ENCODE data around the gene PROM2.
A peak's percentile ranks its signal among the peaks of the same experiment; 100 is the strongest.

PROM2 gene

DNA sequence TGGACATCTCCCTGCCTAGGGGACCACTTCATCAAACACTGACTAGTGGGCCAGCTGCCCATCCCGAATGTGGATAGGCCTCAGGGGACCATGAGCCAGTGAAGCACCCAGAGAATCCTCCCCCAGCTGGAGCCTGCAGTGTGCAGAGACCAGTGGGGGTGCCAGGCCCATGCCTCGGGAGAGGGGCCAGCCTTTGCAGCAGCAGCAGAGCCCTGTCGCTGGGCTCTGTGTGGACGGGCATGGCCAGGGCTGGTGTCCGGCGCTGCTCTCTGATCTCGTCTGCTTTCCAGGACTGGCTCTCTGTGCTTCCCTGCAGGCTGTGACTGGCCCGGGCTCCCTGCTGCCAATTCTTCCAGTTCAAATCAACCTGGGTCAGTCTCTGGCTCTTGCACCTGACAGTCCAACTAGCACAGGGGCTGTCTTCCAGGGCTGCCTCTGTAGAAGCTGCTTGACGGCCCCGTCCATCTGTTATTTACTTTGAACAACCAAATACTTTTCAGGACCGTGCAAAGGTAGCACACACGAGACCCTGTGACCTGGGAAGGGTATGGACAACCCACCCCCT, 34.3 kb downstream of the PROM2 start:
- no peak for DNase-seq (ENCODE audit: low spot score)

DNA sequence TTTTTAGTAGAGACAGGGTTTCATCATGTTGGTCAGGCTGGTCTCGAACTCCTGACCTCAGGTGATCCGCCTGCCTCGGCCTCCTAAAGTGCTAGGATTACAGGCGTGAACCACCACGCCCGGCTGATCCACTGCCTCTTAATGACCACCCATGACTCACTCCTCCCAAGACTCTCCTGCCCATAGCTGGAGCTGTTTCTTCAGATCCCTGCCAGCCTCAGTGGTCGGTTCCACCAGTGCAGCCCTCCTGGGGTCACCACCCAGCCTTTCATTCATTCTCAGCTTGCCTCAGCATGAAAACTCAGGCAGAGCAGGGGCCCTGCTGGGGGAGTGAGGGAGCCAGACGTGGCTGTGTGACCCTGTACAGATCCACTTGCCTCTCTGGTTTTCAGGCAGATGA, 35.4 kb downstream of the PROM2 start:
- no peak for DNase-seq (ENCODE audit: low spot score)

DNA sequence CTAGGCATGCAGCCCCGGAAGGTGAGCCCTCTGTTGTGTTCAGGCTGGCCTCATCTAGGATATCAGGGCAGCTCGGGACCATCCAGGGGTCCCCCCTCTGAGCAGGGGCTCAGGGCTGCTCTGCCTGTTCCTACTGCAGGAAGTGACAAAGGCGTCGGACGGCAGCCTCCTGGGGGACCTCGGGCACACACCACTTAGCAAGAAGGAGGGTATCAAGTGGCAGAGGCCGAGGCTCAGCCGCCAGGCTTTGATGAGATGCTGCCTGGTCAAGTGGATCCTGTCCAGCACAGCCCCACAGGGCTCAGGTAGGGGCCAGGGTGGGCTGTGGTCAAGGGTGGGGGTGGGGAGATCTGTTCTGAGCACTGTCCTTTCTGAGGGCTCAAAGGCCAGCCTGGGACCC, 36.0 kb downstream of the PROM2 start:
- DNase-seq (ENCODE audit: low spot score), result no peak

DNA sequence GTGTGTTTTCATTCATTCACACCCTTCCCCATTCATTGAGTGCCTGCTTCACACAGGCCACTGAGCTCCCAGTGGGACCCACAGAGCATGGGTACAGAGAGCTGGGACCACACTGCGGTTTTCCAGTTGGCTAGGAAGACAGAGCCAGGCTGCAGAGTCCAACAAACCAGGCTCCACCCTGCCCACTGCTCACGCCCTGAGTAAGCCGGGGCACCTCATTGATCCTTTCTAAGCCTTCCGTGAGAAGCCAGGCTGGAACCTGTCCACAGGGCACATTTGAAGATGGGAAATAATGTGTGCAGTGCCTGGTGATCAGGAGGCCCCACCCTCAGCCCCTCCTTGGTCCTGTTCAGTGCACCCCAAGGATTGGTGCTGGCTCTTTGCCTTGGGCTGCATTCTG, 36.4 kb downstream of the PROM2 start:
- no peak for DNase-seq (ENCODE audit: low spot score)

DNA sequence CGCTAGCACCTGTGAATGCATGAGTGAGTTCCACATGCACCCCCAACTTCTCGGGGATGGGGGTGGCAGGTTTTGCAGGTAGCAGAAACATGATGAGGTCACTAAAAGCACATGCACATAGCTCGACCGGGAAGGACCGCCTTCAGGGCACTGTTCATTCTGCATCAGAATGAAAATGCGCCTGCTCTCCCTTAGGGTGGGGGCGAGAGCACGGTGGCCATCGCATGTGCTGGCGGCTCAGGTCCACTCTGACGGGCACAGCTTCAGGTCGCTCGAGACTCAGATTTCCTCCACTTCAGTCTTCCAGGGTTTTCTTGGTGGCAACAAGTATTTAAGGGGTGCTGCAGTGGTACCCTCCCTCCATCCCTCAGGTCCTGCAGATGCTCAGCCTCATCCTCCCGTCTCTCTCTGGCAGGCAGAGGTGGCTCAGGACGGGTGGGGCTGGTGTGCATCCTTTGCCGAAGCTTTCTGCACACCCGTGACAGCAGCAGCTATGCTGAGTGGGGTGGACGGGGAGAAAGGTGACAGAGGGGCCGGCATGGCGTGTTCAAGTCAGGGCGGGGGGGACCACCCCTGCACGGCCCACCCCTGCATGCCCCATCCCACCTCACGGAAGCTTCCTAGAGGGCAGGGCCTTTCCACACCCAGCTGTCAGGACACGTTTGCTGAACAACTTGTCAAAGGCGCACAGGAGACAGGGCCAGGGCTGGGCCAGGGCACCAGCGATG, 37.7 kb downstream of the PROM2 start:
- DNase-seq (ENCODE audit: low spot score), result no peak

DNA sequence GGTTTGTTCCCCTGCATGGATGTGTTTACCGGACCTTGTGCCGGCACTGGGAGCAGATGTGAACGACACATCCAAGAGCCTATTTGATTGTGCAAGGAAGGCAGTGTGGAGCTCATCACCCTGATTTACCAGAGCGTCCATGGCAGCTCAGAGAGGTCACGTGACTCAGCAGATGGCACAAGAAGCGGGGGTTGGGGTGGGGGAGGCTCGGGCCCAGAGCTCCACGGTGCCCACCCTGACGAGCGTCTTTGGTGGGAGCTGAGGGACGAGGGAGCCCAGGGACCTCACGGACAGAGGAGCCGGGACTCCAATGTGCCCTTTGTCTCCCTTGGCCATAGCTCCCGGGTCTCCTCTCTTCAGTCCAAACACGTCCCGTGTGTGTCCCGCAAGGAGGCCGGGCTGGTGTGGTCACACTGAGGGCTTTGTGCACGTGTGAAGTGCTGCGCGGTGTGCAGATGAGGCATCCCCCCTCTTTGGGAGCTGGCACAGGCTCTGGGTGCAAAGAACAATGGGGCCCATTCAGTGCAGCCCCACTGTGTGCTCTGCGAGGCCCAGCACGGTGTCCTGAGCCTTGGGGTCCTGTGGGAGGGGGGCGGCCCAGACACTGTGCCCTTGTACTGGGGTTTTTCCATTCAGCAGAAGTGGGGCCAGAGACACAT, 38.4 kb downstream of the PROM2 start:
- peak; percentile 95 for DNase-seq (ENCODE audit: low spot score)

DNA sequence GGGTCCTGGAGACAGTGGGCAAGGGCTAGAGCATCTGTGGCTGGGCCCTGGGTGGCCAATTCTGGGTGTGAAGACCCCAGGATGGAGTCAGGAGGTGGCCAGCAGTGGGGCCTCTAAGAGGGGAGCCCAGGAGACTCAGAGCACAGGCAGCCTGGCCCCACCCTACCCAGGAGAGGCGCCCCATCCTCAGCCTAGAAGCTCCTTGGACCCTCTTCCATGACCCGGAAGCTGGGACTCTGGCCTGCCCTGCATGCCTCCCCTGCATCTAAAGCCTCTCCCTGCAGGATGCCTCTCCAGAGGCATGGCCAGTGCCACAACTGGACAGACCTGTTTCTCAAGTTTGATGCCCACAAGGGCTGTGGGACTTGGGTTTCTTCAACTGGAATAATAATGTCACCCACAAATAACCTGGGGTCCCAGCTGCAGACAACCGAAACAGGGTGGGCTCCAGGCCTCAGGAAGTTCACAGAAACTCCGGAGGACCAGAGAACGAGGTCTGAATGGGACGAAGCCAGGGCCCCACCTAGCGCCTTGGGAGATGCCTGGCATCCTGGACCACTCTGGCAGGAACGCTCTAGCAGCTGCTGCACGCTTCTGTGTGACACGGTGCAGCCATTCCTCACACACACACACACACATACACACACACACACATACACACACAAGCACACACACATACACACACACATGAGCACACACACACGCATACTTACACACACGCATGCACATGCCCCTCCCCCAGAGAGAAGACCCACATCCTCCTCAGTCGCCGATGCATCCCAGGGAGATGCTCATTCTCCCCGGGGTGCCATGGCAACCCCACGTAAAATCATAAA, 39.3 kb downstream of the PROM2 start:
- DNase-seq (ENCODE audit: low spot score), result no peak

DNA sequence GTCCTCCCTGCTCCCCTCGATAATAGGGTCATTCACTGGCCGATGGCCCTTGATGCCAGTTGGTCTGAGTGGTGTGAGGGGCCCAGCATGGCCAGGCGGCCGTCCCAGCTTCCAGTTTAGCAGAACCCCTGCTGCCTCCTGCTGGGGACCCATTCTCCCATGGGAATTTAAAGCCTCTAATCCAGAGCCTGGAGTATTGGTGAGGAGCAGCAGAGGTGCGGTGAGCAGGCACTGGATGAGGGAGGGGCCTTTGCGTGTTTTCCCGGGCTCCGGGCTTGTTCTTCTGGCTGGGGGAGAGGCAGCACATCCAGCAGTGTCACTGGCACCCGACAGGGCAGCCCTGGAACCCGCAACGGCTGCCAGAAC, 40.3 kb downstream of the PROM2 start:
- no peak for DNase-seq (ENCODE audit: low spot score)

DNA sequence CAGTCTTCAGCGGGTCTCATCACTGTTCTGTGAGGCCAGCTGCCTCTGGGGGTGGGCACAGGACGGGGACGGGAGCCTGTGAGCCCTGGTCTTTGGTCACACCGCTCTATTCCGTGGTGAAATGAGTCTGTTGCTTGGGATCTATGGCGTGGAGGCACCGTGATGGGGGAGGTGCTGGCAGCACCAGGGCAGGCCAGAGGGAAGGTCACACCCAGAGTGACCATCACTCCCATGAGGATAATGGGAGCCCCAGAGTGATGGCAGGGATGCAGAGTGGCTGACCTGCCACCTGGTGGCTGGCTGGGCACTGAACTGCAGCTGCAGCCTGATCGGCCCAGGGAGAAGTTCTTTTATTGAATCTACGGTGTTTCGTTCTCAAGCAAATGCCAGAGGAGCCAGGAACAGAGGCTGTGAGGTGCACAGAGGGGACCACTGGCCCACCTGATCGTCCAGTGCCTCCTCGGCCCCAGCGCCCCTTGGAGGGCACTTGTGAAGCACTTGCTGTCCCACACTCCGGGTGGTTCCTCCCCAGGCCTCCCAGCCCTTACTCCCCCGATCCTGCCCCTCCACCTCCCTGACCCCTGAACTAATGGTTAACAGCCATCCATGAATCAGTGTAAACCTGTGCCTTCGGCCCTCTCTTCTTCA, 40.8 kb downstream of the PROM2 start:
- DNase-seq (ENCODE audit: low spot score), result peak; percentile 69

DNA sequence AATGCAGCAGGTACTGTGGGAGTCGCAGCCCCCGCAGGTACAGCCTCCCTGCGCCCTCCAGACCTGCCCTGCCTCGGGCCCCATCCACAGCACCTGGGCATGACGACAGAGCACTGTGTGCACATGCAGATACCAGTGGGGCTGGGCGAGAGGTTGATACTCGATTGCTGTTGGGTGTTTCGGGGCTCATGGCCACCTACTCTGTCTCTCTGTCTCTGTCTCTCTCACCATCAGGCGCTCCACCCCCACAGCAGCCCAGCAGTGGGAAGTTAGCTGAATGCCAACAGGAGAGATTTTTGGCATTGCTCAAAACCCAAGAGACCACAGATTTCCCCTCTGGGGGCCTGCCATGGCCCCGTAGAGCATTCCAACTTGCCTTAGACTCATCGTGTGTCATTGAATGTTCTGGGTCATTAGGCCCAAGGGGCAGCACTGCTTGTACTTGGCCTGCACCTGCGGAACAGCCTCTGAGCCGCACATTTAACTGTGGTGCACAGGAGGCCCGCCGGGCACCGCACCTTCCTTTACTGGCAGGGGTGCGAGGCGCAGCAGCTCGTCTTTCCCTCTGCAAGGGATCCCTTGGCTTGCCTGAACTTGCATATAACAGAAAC, 41.7 kb downstream of the PROM2 start:
- DNase-seq (ENCODE audit: low spot score), result no peak

DNA sequence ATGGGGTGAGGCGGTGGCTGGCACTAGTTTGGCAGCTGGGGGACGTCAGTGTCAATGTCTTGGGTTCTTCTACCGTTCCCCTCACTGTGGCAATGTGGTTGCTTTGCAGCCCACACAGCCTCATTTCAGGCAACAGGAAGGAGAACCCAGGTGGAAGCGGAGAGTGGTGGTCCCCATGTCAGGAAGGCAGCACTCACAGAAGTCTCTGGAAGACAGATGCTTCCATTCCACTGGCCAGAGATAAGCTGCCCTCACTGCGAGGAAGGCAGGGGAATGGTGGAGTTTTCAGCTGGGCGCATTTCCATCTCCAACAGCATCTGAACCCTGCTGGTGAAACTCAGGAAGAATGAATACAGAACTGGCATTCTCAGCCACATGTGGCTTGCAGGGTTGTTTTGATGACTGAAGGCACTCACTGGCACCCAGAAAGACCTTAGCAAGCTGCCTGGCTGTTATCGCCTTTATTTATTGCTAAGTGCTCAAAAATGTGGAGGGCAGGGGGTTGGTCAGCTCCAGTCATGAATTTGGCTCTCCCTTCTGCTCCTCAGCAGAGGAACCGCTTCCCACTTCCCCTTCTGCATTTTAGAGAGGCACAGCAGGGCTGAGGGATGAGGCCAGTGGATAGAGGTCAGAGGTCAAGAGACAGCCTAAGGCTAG, 42.3 kb downstream of the PROM2 start:
- no peak for DNase-seq (ENCODE audit: low spot score)

DNA sequence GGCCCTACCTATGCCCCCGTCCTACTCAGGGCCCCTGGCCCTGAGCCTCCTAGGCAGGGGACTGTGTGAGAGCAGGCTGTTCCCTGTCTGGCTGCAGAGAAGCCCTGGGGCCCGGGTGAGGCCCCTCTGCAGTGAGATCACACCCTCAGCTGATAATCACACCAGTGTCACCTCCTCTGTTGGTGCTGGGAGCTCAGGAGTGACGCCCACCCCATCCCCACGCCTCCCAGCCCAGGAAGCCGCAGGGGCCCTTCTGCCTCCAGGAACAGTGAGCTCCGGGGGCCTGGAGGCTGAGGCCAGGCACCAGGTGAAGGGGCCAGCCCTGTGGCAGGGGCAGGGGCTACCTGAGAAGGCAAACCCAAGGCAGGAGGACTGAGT, 42.9 kb downstream of the PROM2 start:
- no peak for DNase-seq (ENCODE audit: low spot score)

DNA sequence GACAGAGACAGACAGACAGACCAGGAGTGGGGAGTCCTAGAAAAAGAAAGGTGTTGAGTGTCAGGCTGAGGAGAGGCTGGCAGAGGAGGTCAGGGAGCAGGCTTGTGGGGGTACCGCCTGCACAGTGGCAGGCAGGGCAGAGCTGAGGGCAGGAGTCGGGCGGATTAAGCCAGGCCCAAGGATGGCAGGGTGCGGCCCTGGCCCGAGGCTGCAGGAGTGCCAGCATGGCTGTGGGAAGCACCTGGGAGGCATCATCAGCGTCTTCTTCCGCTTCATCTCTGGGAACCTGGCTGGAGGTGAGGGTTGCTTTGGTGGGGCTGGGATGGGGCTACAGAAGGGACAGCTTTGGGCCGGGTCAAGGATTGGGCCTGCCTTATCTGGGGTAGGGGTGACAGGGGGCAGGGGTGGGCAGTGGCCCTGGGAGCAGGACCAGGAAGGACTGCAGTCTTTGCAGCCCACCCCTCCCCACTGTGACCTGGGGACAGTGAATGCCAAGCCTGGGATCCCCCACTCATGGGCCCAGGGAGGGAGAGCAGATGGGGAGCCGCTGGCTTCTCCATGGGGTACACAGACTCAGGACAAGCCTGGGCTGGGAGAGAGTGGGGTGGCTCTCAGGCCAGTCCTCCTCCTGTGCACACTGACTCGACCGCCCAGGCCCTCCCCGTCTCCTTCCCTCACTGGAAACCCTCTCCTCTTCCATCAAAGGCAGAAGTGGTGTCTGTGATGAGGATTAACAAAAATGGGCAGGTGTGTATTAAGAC, 43.6 kb downstream of the PROM2 start:
- no peak for DNase-seq (ENCODE audit: low spot score)

DNA sequence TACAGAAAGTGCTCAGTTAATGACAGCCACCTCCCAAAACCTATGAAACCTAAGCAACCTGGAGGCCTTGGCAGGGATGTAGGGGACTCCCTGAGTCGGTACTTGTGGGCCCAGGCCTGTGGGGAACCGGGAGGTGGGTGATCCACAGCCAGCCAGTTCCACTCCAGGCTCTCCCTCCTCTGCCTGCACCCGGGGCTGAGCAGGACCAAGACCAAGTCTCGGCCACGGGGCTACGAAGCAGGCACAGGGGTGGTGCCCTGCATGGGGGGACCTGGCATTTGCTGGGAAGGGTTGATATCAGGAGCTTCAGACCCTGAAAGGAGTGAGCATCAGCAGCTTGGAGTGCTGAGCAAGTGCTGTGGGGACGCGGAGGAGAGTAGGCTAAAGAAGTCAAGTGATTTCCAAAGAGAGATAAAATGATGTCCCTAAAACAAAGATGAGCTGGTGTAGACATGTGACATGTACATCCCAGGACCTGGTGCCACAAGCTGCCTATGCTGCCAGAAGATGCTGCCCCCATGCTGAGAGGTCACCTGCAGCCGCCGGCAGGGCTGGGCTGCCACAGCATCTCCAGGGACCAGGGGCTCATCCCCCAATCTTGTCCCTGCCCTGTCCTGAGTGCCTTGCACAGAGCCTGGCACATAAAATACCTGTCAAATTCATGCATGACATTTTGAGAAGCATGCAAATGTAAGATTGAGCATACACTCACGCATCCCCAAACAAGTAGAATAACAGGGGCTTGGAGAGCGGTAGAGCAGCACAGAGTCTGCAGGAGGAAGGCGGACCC, 44.4 kb downstream of the PROM2 start:
- DNase-seq (ENCODE audit: low spot score), result no peak

DNA sequence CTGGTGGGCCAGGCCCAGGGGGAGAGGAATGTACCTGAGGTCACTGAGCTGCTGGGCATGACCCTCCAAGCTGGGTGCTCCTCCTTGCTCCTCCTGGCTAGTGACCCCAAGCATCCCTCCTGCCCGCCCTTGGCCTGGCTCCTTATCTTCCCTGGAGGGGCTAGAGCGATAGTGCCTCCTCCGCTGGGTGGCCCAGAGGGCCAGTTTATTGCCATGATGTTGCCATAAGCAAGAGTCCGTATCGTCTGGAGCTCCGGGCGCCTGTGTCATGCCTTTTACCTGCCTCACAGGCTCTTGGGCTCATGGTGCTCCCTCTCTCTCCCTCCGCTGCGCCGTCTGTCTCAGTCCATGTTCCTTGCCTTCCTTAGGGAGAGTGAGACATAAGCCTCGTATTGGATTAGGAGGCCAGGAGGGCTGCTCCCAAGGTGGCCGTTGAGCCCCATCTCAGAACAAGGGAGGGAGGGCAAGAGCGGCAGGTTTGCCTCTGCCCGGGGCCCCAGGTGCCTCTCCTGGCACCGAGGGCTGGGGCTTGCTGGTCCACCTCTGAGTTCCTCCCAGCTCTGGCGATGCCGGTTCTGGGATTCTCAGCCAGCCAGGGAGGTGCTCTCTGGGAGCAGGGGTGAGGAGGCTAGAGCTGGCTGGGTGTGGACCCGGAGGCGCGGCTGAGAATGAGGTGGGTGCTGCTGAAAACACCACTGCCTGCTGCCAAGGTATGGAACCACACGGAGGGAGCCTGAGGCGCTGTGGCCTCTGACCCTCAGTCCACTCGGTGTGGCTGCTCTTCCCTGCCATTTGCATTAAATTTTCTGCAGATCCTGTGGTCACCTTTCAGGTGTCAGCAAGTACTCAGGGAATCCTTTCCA, 45.5 kb downstream of the PROM2 start:
- no peak for DNase-seq (ENCODE audit: low spot score)

DNA sequence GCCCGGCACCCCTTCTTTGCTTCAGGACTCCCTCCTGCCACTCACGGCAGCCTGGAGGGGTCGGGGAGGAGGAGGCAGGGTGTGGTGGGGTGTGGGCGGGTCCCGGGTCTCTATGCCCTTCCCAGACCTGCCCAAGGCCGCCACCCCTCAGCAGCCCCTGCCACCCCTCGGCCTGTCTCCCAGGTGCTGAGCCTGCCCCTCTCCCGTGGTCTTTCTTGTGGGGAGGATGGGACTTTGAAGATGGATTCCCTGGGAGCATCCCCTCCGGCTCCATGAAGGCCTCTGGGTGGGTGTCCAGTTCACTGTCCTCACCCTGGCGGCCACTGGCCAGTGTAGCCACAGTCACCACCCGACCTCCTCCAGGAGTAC, 46.1 kb downstream of the PROM2 start:
- DNase-seq (ENCODE audit: low spot score), result no peak

DNA sequence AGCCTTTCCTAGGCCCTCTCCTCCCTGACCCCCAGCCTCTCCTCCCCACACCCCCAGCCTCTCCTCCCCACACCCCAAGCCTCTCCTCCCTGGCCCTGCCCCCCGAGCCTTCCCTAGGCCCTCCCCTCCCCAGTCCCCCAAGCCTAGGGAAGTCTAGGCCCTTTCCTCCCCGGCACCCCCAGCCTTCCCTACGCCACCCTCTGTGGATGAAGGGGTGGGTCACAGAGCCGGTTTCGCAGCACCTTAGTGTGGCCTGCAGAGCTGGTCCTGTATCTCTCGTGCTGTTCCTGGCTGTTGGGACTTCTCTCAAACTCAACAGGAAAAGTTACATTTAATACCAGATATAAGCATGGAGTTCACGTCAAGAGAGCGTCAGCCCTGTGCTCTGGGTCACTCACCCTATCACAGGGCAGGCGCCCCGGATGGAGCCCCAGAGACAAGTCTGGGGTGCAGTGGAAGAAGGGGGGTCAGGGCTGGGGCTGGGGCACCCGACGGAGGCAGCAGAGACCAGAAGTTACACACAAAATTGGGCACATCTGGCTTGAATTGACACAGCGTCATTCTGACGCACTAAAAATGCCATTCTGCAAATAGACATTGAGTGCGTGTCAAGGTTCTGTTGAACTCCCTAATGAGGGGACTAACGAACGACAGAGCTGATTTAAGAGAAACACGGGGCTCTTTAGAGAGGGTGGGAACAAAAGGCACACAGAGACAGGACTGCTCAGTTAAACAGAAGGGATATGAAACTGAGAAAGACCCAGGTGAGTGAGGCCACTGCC, 46.9 kb downstream of the PROM2 start:
- DNase-seq (ENCODE audit: low spot score), result no peak

Data from globus pallidus (tissue), 1 donor.